H7 (cell line): Measurements from ENCODE around the gene BAK1. TPM values are rescaled to one million over a fixed set of nuclear protein-coding genes. Genes with fewer than 3 reads are reported as not detected.

Experiments used
- DNase-seq: peaks from one replicate; pipeline ENCODE4 v3.0.0; 2012
- H3K27me3 ChIP-seq: 2 replicates; pipeline ENCODE4 v1.6.0; 2011; ENCODE audit warnings: mild to moderate bottlenecking, low read length; ENCODE audit not compliant: control insufficient read depth, insufficient read depth
- H3K36me3 ChIP-seq: replicated peaks from 2 replicates; pipeline ENCODE4 v1.5.1; 2011; ENCODE audit warnings: low read length; ENCODE audit not compliant: control insufficient read depth, insufficient read depth
- H3K4me3 ChIP-seq: 2 replicates; pipeline ENCODE4 v1.5.1; 2011; ENCODE audit warnings: low read depth, mild to moderate bottlenecking, control low read depth, low read length, moderate library complexity; ENCODE audit not compliant: insufficient read depth
- total RNA-seq: library from RNA; depleted of rRNA; stranded (reverse); fragments of >200 nt; shearing (Covaris generic); gene quantifications from 2 replicates; pipeline ENCODE4 v1.2.3, GENCODE V29; 2014

BAK1 gene
- total RNA-seq, 1 experiment from 2014 or later: 45.9 TPM

- DNase-seq: peak; percentile 93
These were observed 5.5 kb upstream of the BAK1 start for GRCh38 chr6:33585403-33586107.

GRCh38 chr6:33584700-33585402 lies 4.8 kb upstream of the BAK1 start:
- Histone ChIP-seq H3K4me3 (no peak overlapping the region), H3K36me3 (no peaks in the 10 kb centered on the region), H3K27me3 (no peaks in the 10 kb centered on the region)
- no peak for DNase-seq

More at GRCh38 chr6:33585403-33586107, 5.5 kb upstream of the BAK1 start:
- H3K4me3 ChIP-seq: no peak overlapping the region
- H3K27me3 ChIP-seq: no peaks in the 10 kb centered on the region
- no peaks in the 10 kb centered on the region for H3K36me3 ChIP-seq

GRCh38 chr6:33583591-33584155 lies 3.6 kb upstream of the BAK1 start:
- no peaks in the 10 kb centered on the region for H3K27me3 ChIP-seq
- DNase-seq: peak; percentile 86
- no peak overlapping the region for H3K4me3 ChIP-seq
- H3K36me3 ChIP-seq: no peaks in the 10 kb centered on the region

GRCh38 chr6:33581186-33581585 lies 1.1 kb upstream of the BAK1 start:
- H3K4me3 ChIP-seq: no peak overlapping the region

GRCh38 chr6:33578588-33579011 lies 1.5 kb downstream of the BAK1 start:
- H3K36me3 ChIP-seq: peaks cover 16% of the 10 kb centered on the region
- DNase-seq: peak; percentile 59

More at GRCh38 chr6:33581186-33581585, 1.1 kb upstream of the BAK1 start:
- Histone ChIP-seq H3K27me3 (no peaks in the 10 kb centered on the region), H3K36me3 (peaks cover 4% of the 10 kb centered on the region; the same call in 1 of the 2 replicates)
- no peak for DNase-seq

GRCh38 chr6:33578164-33578563 lies 1.9 kb downstream of the BAK1 start:
- no peak overlapping the region for H3K4me3 ChIP-seq
- H3K27me3 ChIP-seq: no peaks in the 10 kb centered on the region
- H3K36me3 ChIP-seq: peaks cover 16% of the 10 kb centered on the region
- no peak for DNase-seq

More at GRCh38 chr6:33578588-33579011, 1.5 kb downstream of the BAK1 start:
- H3K27me3 ChIP-seq: no peaks in the 10 kb centered on the region
- no peak overlapping the region for H3K4me3 ChIP-seq

GRCh38 chr6:33577718-33578117 lies 2.4 kb downstream of the BAK1 start:
- Histone ChIP-seq H3K36me3 (peaks cover 16% of the 10 kb centered on the region), H3K4me3 (no peak overlapping the region)
- no peak for DNase-seq

GRCh38 chr6:33577106-33577535 lies 3.0 kb downstream of the BAK1 start:
- peak; percentile 40 for DNase-seq
- no peak overlapping the region for H3K4me3 ChIP-seq
- no peaks in the 10 kb centered on the region for H3K27me3 ChIP-seq
- H3K36me3 ChIP-seq: peaks cover 16% of the 10 kb centered on the region

More at GRCh38 chr6:33577718-33578117, 2.4 kb downstream of the BAK1 start:
- H3K27me3 ChIP-seq: no peaks in the 10 kb centered on the region

GRCh38 chr6:33576668-33577067 lies 3.4 kb downstream of the BAK1 start:
- Histone ChIP-seq H3K4me3 (no peak overlapping the region), H3K36me3 (peaks cover 16% of the 10 kb centered on the region), H3K27me3 (no peaks in the 10 kb centered on the region)
- no peak for DNase-seq

GRCh38 chr6:33575211-33575610 lies 4.9 kb downstream of the BAK1 start:
- peaks cover 16% of the 10 kb centered on the region for H3K36me3 ChIP-seq
- DNase-seq: no peak
- no peak overlapping the region for H3K4me3 ChIP-seq
- H3K27me3 ChIP-seq: no peaks in the 10 kb centered on the region

- peaks cover 11% of the 10 kb centered on the region for H3K36me3 ChIP-seq
- H3K4me3 ChIP-seq: peak overlapping the region; percentile 61
- H3K27me3 ChIP-seq: no peaks in the 10 kb centered on the region
- no peak for DNase-seq
These were observed 8.3 kb downstream of the BAK1 start for GRCh38 chr6:33571637-33572316.

GRCh38 chr6:33570806-33571636 lies 9.1 kb downstream of the BAK1 start:
- peak; percentile 95 for DNase-seq
- peak overlapping the region; percentile 61 for H3K4me3 ChIP-seq

GRCh38 chr6:33568826-33569570 lies 11.1 kb downstream of the BAK1 start:
- H3K4me3 ChIP-seq: no peak overlapping the region
- H3K36me3 ChIP-seq: no peaks in the 10 kb centered on the region; the same call in 1 of the 2 replicates
- no peaks in the 10 kb centered on the region for H3K27me3 ChIP-seq
- peak; percentile 10 for DNase-seq

More at GRCh38 chr6:33570806-33571636, 9.1 kb downstream of the BAK1 start:
- H3K36me3 ChIP-seq: peaks cover 11% of the 10 kb centered on the region
- no peaks in the 10 kb centered on the region for H3K27me3 ChIP-seq
